IMR-90 (cell line): ENCODE data around the gene C16orf74. TPM values are rescaled to one million over a fixed set of nuclear protein-coding genes. Genes with fewer than 3 reads are reported as not detected.

Experiments used
- ATAC-seq: fragments of 200-7000 bp; cut with Tn5 transposase; 2 replicates; pipeline ENCODE4 v1.9.1; 2020; ENCODE audit warnings: low read depth, mild to moderate bottlenecking, moderate library complexity
- BruUV-seq: library from RNA; stranded (reverse); fragments of 400-500 nt; replicated peaks from 2 replicates; lab custom pipeline; 2021; lab: Mats Ljungman, UMichigan
- CTCF ChIA-PET: fragments of 300-600 bp; formaldehyde crosslinking; extraction: SDS; loops from one replicate; lab custom pipeline; 2021; ENCODE audit warnings: antibody characterized with exemption; lab: Yijun Ruan, JAX
- POLR2A ChIA-PET: fragments of 300-600 bp; sonication (Branson Sonifier 250); formaldehyde crosslinking; loops from one replicate; lab custom pipeline; 2022; ENCODE audit warnings: antibody characterized with exemption; ENCODE audit not compliant: unreplicated experiment; lab: Charles Lee
- DNase-seq: peaks from one replicate; pipeline ENCODE4 v3.0.0; 2013
- H2AFZ ChIP-seq: replicated peaks from 2 replicates; pipeline ENCODE3; 2013; ENCODE audit warnings: low read length, mild to moderate bottlenecking; ENCODE audit not compliant: poor library complexity
- H2AK5ac ChIP-seq: 2 replicates; pipeline ENCODE4 v1.6.1; 2013; ENCODE audit warnings: low read depth, low read length, inconsistent platforms
- H2AK9ac ChIP-seq: replicated peaks from 2 replicates; pipeline ENCODE3; 2013; ENCODE audit warnings: mild to moderate bottlenecking, low read depth, low read length, moderate library complexity; ENCODE audit not compliant: poor library complexity
- H2BK120ac ChIP-seq: 2 replicates; pipeline ENCODE4 v1.6.1; 2013; ENCODE audit warnings: low read depth, low read length, inconsistent platforms
- H2BK15ac ChIP-seq: 3 replicates; pipeline ENCODE4 v1.6.1; 2013; ENCODE audit warnings: low read depth, low read length, inconsistent platforms
- H2BK20ac ChIP-seq: 2 replicates; pipeline ENCODE4 v1.6.1; 2013; ENCODE audit warnings: low read depth, mild to moderate bottlenecking, inconsistent platforms, low read length, moderate library complexity
- H2BK5ac ChIP-seq: 2 replicates; pipeline ENCODE4 v1.6.1; 2013; ENCODE audit warnings: mild to moderate bottlenecking, low read depth, low read length, inconsistent platforms; ENCODE audit not compliant: poor library complexity, severe bottlenecking
- H3K14ac ChIP-seq: replicated peaks from 2 replicates; pipeline ENCODE4 v1.6.1; 2013; ENCODE audit warnings: low read depth, low read length, inconsistent platforms
- H3K18ac ChIP-seq: 2 replicates; pipeline ENCODE4 v1.6.1; 2013; ENCODE audit warnings: low read depth, low read length, control low read depth
- H3K23ac ChIP-seq: 2 replicates; pipeline ENCODE4 v1.6.1; 2013; ENCODE audit warnings: low read depth, low read length, inconsistent platforms
- H3K27ac ChIP-seq: 2 replicates; pipeline ENCODE4 v1.5.1; 2013; ENCODE audit warnings: mild to moderate bottlenecking, control low read depth, low read length; ENCODE audit not compliant: insufficient read depth
- H3K27me3 ChIP-seq: 2 replicates; pipeline ENCODE4 v1.6.1; 2013; ENCODE audit warnings: low read length; ENCODE audit not compliant: control insufficient read depth, insufficient read depth
- H3K36me3 ChIP-seq: 2 replicates; pipeline ENCODE4 v1.6.1; 2013; ENCODE audit warnings: low read length, mixed read lengths; ENCODE audit not compliant: control insufficient read depth, insufficient read depth
- H3K4ac ChIP-seq: 2 replicates; pipeline ENCODE4 v1.6.1; 2013; ENCODE audit warnings: low read depth, low read length, inconsistent platforms
- H3K4me1 ChIP-seq: 2 replicates; pipeline ENCODE4 v1.6.1; 2013; ENCODE audit warnings: low read length, mixed read lengths; ENCODE audit not compliant: control insufficient read depth, insufficient read depth
- H3K4me2 ChIP-seq: 2 replicates; pipeline ENCODE4 v1.6.1; 2013; ENCODE audit warnings: low read depth, mild to moderate bottlenecking, control low read depth, low read length, moderate library complexity
- H3K4me3 ChIP-seq: 2 replicates; pipeline ENCODE4 v1.5.1; 2013; ENCODE audit warnings: low read depth, mild to moderate bottlenecking, control low read depth, low read length, moderate library complexity; ENCODE audit not compliant: insufficient read depth
- H3K56ac ChIP-seq: 2 replicates; pipeline ENCODE4 v1.6.1; 2013; ENCODE audit warnings: low read length, inconsistent platforms; ENCODE audit not compliant: insufficient read depth; ENCODE audit errors: extremely low read depth
- H3K79me1 ChIP-seq, 2 experiments: 2 replicates each; pipeline ENCODE4 v1.6.1; 2013; ENCODE audit warnings: low read length in 2 of 2, inconsistent platforms in 1 of 2, low read depth in 1 of 2
- H3K9ac ChIP-seq: 2 replicates; pipeline ENCODE4 v1.6.1; 2013; ENCODE audit warnings: low read depth, low read length, control low read depth
- H3K9me1 ChIP-seq: 2 replicates; pipeline ENCODE4 v1.6.1; 2013; ENCODE audit warnings: low read length, inconsistent platforms; ENCODE audit not compliant: insufficient read depth
- H3K9me3 ChIP-seq: 2 replicates; pipeline ENCODE4 v1.6.1; 2013; ENCODE audit warnings: low read length; ENCODE audit not compliant: control insufficient read depth, insufficient read depth
- H4K20me1 ChIP-seq: 2 replicates; pipeline ENCODE4 v1.6.1; 2013; ENCODE audit warnings: low read length, inconsistent platforms; ENCODE audit not compliant: insufficient read depth
- H4K5ac ChIP-seq: 2 replicates; pipeline ENCODE4 v1.6.1; 2013; ENCODE audit warnings: mild to moderate bottlenecking, low read depth, low read length, control low read depth
- H4K8ac ChIP-seq, 2 experiments: 2 replicates each; pipeline ENCODE4 v1.6.1; 2013; ENCODE audit warnings: low read depth in 2 of 2, low read length in 2 of 2, control low read depth in 1 of 2, inconsistent platforms in 1 of 2
- H4K91ac ChIP-seq: 2 replicates; pipeline ENCODE4 v1.6.1; 2013; ENCODE audit warnings: low read depth, low read length, inconsistent platforms; ENCODE audit not compliant: insufficient read depth
- BHLHE40 ChIP-seq: fragments of 150-350 bp; IDR thresholded peaks from 2 replicates; pipeline ENCODE4 v1.6.1; 2016; ENCODE audit warnings: mild to moderate bottlenecking, low read depth, low read length
- CTCF ChIP-seq: conservative IDR thresholded peaks from 2 replicates; pipeline ENCODE4 v1.5.1; 2012; ENCODE audit warnings: mild to moderate bottlenecking, low read depth, low read length, improper control_type of control experiment
- MXI1 ChIP-seq: IDR thresholded peaks from 2 replicates; pipeline ENCODE4 v1.6.1; 2012; ENCODE audit warnings: low read depth, mild to moderate bottlenecking, low read length, moderate library complexity, borderline replicate concordance
- WGBS, 2 experiments: methylation state at CpG; one replicate each; pipeline versions ENCODE4 v1.1.5 to v1.1.7; 2013; ENCODE audit warnings: missing lambda C conversion rate in 2 of 2; ENCODE audit not compliant: insufficient read length in 1 of 2; ENCODE audit errors: extremely low coverage in 2 of 2; 5-methylcytosine and 5-hydroxymethylcytosine counted together
- dilution Hi-C: fragments of 300-500 bp; cut with HindIII; formaldehyde crosslinking; loops from one replicate; pipeline ENCODE4 v1.14.3; 2018; ENCODE audit warnings: low sequenced_read_pairs; ENCODE audit not compliant: unreplicated experiment
- in situ Hi-C: fragments of 300-500 bp; cut with MboI; formaldehyde crosslinking; loops from 3 replicates; pipeline ENCODE4 v1.14.3; 2019; ENCODE audit warnings: low sequenced_read_pairs, inconsistent platforms, mixed read lengths
- intact Hi-C: fragments of 100-400 bp; cut with micrococcal nuclease; formaldehyde crosslinking; loops from 2 replicates; pipeline ENCODE4 v1.10.0; 2022
- polyA plus RNA-seq, 3 experiments: library from polyadenylated mRNA; depleted of rRNA; stranded (reverse); fragments of >200 nt; gene quantifications; 2 replicates each; pipeline ENCODE4 v1.2.3, GENCODE V29; 2012; ENCODE audit warnings: low replicate concordance in 1 of 3
- total RNA-seq: library from RNA; depleted of rRNA; stranded (reverse); fragments of >200 nt; gene quantifications from 2 replicates; pipeline ENCODE4 v1.2.3, GENCODE V29; 2012

Gene C16orf74
- total and polyA plus RNA-seq, 2 of the 4 experiments (the other 2 are of a cell fraction) = 4.5 to 12.2 TPM

DNA sequence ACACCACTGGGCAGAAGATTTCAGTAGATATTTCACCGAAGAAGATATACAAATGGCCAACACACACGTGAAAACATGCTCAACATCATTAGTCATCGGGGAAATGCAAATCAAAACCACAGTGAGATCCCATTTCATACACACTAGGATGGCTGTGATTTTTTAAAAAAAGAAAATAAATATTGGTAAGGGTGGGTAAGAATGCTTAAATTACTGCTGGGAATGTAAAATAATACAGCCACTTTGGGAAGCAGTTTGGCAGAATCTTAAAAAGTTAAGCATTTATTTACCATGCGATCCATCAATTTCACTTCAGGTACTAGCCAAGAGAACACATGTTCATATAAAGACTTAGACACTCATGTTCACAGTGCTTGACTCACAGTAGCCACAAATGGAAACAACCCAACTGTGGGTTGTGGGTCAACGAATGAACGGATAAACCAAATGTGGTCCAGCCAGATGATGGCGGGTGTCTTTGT lies 6.5 kb upstream of the C16orf74 start:
- POLR2A ChIA-PET = interaction anchor here (0.6 kb wide), 1 partner anchor 12 kb away, joined by 3 read pairs; no protein-coding TSS in a partner anchor
- no peak overlapping the region for H3K9ac ChIP-seq
- no peaks in the 10 kb centered on the region for H3K9me3 ChIP-seq
- no peak overlapping the region for H3K14ac ChIP-seq
- H2BK20ac ChIP-seq = no peak overlapping the region
- H4K20me1 ChIP-seq = peaks cover 7% of the 10 kb centered on the region; the same call in 1 of the 2 replicates
- H3K36me3 ChIP-seq = no peaks in the 10 kb centered on the region
- H2AFZ ChIP-seq = no peak overlapping the region
- H4K8ac ChIP-seq = no peak overlapping the region
- H2BK15ac ChIP-seq = no peak overlapping the region; the same call in 2 of the 3 replicates
- H3K18ac ChIP-seq = no peak overlapping the region
- H2BK5ac ChIP-seq = peak overlapping the region; percentile 21
- H2AK5ac ChIP-seq = no peak overlapping the region
- ATAC-seq = peak; percentile 69
- H3K27ac ChIP-seq = peak overlapping the region; percentile 23; the same call in 1 of the 2 replicates
- no peak overlapping the region for H4K91ac ChIP-seq
- no peak overlapping the region for H4K5ac ChIP-seq
- no peaks in the 10 kb centered on the region; the same call in 1 of the 2 replicates for H3K27me3 ChIP-seq
- H3K79me1 ChIP-seq = no peaks in the 10 kb centered on the region; a peak in 1 of 4 replicates
- H2BK120ac ChIP-seq = no peak overlapping the region
- H3K23ac ChIP-seq = no peak overlapping the region
- DNase-seq = peak; percentile 89
- intact Hi-C loops = no loop called here
- CTCF ChIA-PET = no interaction called here
- peaks cover 19% of the 10 kb centered on the region for H3K4me1 ChIP-seq
- TF ChIP-seq CTCF (no peak), MXI1 (0 out of 2 replicates have a peak, but pooled peaks have one; percentile 23), BHLHE40 (peak; percentile 83)
- in situ Hi-C loops = no loop called here
- peaks cover 10% of the 10 kb centered on the region for H3K9me1 ChIP-seq
- 4% methylated on average over 4 of the region's 7 CpGs; no CpG with 5 or more reads in 1 of the 2 experiments for WGBS, 2 experiments
- dilution Hi-C loops = no loop called here
- no peak overlapping the region for H3K56ac ChIP-seq
- no peak overlapping the region; the same call in 1 of the 2 replicates for H3K4me2 ChIP-seq
- H3K4ac ChIP-seq = no peak overlapping the region
- no peak overlapping the region for H3K4me3 ChIP-seq
- no TSS peak for BruUV-seq
- no peak overlapping the region for H2AK9ac ChIP-seq
